NCI-H146 treated with DMSO at 0.1 percent for 48 hours (cell line): Measurements from ENCODE around the gene FOXD4L6.
"Not testable (repeated sequence)": the region's sequence is repeated elsewhere in the genome, so short reads cannot be mapped to it uniquely, and the experiment has no call there.

Experiments
- DNase-seq: peaks from one replicate; lab custom pipeline; 2025; ENCODE audit not compliant: unreplicated experiment; lab: John Stamatoyannopoulos, UW

Gene FOXD4L6

GRCh38 chr9:41104542-41104941 is 23.9 kb downstream of the FOXD4L6 start:
- not testable (repeated sequence) for DNase-seq

DNA sequence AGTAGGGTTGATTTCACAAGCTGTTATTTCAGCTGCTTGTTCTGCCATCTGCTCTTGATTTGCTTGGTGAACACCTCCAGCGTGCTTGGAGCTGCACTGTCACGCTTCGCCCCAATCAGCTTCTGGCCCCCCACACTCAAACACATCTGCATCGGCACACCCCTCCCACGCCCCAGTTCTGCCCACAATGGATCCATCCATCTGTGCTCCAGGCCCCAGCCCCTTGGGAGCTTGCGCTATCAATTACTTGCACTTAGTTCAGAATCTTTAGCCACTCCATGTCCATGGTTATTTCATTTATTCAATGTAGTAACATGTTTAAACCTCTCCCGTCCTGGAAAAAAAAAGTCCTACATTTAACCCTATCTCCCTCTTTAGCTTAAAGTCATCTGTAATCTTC is 28.0 kb downstream of the FOXD4L6 start:
- DNase-seq, result not testable (repeated sequence)

DNA sequence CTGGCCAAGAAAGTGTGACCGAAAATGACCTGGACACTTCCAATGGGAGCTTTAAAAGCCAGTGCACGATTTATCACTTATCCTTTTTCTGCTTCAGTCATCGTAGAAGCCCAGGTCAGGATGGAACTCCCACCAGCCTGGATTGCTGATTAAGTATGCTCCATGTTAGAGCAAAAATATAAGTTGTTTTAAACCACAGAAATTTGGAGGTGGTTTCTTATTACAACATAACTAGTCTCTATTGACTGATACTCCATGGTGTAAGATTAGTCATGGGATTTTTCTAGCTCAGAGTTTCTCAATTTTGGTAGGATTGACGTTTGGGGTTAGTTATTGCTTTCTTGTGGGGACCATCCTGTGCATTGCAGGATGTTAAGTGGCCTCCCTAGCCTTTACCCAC is 29.7 kb downstream of the FOXD4L6 start:
- DNase-seq, result not testable (repeated sequence)

- not testable (repeated sequence) for DNase-seq
These were observed 33.4 kb downstream of the FOXD4L6 start for GRCh38 chr9:41095060-41095459.

GRCh38 chr9:41094010-41094773 is 34.3 kb downstream of the FOXD4L6 start:
- not testable (repeated sequence) for DNase-seq

- not testable (repeated sequence) for DNase-seq
These were observed 37.6 kb downstream of the FOXD4L6 start for GRCh38 chr9:41090922-41091321.

DNA sequence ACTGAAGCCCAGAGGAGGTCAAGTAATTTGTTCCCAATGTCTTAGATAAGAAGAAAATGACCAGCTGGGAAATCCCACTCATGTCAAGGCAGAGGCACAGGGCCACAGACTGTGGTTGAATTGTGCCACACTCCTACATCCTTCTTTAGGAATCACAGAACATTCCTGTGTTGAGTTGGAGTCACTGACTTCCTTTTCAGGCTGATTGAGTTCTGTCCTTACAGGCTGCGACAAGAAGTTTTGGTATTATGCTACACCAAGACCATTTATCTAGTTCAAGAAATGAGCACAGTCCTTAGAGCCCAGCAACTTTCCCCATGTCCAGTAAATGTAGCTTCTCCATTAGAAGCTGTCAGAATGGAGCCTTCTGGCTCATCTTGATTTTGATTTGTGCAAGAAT is 38.1 kb downstream of the FOXD4L6 start:
- not testable (repeated sequence) for DNase-seq

DNA sequence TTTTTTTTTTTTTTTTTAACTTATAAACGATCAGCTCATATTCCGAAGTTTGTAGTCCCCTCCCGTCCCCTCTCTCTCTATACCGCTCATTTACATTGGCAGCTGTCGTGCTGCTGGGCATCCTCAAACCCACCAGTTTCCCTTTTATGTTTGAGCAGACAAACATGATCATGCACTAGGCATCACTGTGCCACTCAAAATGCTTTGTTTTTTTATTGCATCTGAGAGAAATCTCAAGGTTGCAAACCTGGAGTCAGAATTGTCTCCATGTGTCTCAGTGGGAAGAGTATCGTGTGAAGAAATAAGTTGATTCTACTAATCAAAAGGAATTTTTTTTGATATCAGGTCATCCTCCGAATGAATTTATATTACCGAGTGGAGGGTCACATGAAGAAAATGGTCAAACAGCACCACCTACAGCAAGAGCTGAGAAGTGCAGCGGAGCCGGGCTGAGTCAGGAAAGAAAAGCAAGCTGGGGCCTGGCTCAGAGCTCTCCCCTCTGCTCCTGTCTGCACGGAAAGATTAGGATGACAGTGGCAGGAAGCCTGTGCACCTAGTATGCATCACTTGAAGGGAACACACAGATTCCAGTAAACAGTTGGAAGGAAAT is 39.9 kb downstream of the FOXD4L6 start:
- not testable (repeated sequence) for DNase-seq

- not testable (repeated sequence) for DNase-seq
These were observed 40.6 kb downstream of the FOXD4L6 start for GRCh38 chr9:41087929-41088328.

- not testable (repeated sequence) for DNase-seq
These were observed 41.2 kb downstream of the FOXD4L6 start for GRCh38 chr9:41087157-41087780.

- DNase-seq, result not testable (repeated sequence)
These were observed 41.8 kb downstream of the FOXD4L6 start for GRCh38 chr9:41086685-41087084.

DNA sequence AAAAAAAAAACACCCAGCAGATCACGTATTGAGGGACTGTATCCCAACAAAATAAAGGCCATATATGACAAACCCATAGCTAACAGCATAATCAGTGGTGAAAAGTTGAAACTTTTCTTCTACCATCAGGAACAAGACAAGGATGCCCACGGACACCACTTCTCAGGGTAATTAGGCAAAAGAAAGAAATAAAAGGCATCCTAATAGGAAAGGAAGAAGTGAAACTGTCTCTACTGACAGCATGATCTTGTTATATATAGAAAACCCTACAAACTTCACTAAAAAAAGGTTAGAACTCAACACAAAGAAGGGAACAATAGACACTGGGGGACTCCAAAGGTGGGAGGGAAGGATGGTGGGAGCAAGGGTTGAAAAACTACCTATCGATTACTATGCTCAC is 42.3 kb downstream of the FOXD4L6 start:
- not testable (repeated sequence) for DNase-seq

DNA sequence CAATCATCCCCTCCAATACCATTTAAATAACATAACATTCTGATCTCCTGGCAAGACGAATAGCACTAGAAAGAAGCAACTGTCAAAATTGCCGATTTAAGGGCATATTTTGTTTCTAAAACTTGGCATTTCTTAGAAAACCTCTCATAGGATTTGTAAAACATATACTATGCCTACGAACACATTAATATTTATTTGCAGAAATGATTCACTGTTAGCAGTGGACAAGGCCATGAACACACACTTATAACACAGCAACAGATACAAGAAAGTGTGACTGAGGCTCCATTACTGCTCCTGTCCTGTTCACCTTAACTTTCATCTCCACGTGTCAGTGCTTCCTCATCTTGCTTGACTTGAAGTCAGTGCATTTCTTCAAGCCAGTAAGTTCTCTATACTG is 46.1 kb downstream of the FOXD4L6 start:
- DNase-seq, result not testable (repeated sequence)

DNA sequence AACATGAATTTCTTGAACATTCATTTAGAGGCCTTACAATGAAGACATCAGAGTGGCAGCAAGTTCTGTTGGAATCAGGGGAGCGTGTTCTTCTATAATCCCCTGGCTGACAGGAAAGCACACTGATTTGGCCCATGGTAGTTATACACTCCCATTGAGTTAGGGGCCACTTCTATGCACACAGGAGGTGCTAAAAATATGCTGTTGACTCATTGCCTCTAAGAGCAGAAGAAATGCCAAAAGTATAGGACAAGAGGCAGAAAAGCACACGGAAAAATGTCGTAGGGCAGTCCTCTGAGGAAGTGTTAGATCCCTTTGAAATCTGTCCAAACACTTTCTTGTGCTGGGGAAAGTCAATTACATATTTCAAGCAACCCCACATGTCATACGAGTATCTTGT is 49.0 kb downstream of the FOXD4L6 start:
- not testable (repeated sequence) for DNase-seq

DNA sequence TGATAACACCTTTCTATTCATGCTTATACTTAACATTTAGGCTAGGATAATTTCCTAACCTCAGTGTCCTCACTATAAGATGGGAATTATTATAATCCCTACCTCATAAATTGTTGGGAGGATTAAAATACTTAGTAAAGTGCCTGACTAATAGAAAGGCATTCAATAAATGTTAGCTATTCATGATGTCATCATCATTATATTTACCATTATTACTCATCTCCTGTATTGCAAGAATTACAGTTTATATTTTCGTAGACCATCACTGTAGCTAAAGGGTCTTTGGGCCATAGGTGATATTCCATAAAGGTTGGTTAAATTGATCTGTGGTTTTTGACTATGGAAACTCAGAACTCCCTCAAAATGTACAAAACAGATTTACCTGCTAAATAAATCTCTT is 50.9 kb downstream of the FOXD4L6 start:
- not testable (repeated sequence) for DNase-seq
